Sigmoid colon (tissue), 7 donors: ENCODE results near the gene PTGR3. TPM values are rescaled to one million over a fixed set of nuclear protein-coding genes. Genes with fewer than 3 reads are reported as not detected.
A peak's percentile ranks its signal among the peaks of the same experiment; 100 is the strongest.

Experiments
- DNase-seq: peaks from one replicate; pipeline ENCODE4 v3.0.0-alpha.2; 2019
- H3K27ac ChIP-seq, 4 donors: fragments of 200-600 bp; sonication (generic); one replicate each; pipeline ENCODE4 v1.5.1; 2016 to 2019; ENCODE audit warnings: mild to moderate bottlenecking in 1 of 4
- H3K27me3 ChIP-seq, 3 donors: fragments of 200-600 bp; sonication (generic); one replicate each; pipeline ENCODE4 v1.5.1; 2019; ENCODE audit warnings: mild to moderate bottlenecking in 1 of 3
- H3K36me3 ChIP-seq, 4 donors: fragments of 200-600 bp; sonication (generic); one replicate each; pipeline ENCODE4 v1.5.1; 2016 to 2019
- H3K4me1 ChIP-seq, 4 donors: fragments of 200-600 bp; sonication (generic); one replicate each; pipeline ENCODE4 v1.5.1; 2017 to 2019
- H3K4me3 ChIP-seq, 4 donors: fragments of 200-600 bp; sonication (generic); one replicate each; pipeline ENCODE4 v1.5.1; 2017 to 2019; ENCODE audit warnings: mild to moderate bottlenecking in 2 of 4, moderate library complexity in 1 of 4
- H3K9me3 ChIP-seq, 4 donors: fragments of 200-600 bp in 3 of 4; sonication (generic) in 3 of 4; one replicate each; pipeline versions ENCODE4 v1.5.1 to v1.6.1; 2013 to 2019
- EP300 ChIP-seq, 4 donors: sonication (generic); formaldehyde crosslinking; IDR thresholded peaks; one replicate each; pipeline ENCODE4 v1.6.1; 2017; ENCODE audit warnings: antibody characterized with exemption in 4 of 4
- POLR2A ChIP-seq, 2 donors: fragments of 450-650 bp; IDR thresholded peaks; one replicate each; pipeline ENCODE4 v1.6.1; 2016; ENCODE audit warnings: antibody characterized with exemption in 2 of 2, mild to moderate bottlenecking in 2 of 2, moderate library complexity in 2 of 2
- POLR2AphosphoS5 ChIP-seq, 4 donors: sonication (generic); formaldehyde crosslinking; IDR thresholded peaks; one replicate each; pipeline ENCODE4 v1.6.1; 2017; ENCODE audit warnings: antibody characterized with exemption in 4 of 4
- WGBS, 2 donors: extraction: QIAGEN DNeasy Blood & Tissue Kit; methylation state at CpG; one replicate each; pipeline ENCODE4 v1.1.7; 2013; 5-methylcytosine and 5-hydroxymethylcytosine counted together
- intact Hi-C: fragments of 100-400 bp; cut with DNase I; formaldehyde crosslinking; loops from one replicate; pipeline ENCODE4 v1.15.1; 2023
- polyA plus RNA-seq, 3 donors: library from polyadenylated mRNA; stranded (reverse); fragments of 200-250 nt; gene quantifications; one replicate each; pipeline ENCODE4 v1.2.3, GENCODE V29; 2013
- total RNA-seq, 4 donors: library from RNA; depleted of rRNA; stranded (reverse); fragments of >200 nt; gene quantifications; one replicate each; pipeline ENCODE4 v1.1.0, GENCODE V29; 2016
- TF ChIP-seq, protein P1 (sequence below), 4 experiments: fragments of 450-650 bp in 3 of 4; fragments of 200-600 bp in 1 of 4; IDR thresholded peaks; one replicate each; pipeline ENCODE4 v1.5.1; 2016 to 2019; ENCODE audit warnings: antibody characterized with exemption in 4 of 4, mild to moderate bottlenecking in 3 of 4, moderate library complexity in 2 of 4
- donor health status: healthy with polysubstance abuse.
- donor health status: Bipolar disorder and iron deficiency.
- donor health status: healthy.

Gene PTGR3
- total and polyA plus RNA-seq, 7 donors, result 22.7 to 33.8 (median 25.7) TPM

DNA sequence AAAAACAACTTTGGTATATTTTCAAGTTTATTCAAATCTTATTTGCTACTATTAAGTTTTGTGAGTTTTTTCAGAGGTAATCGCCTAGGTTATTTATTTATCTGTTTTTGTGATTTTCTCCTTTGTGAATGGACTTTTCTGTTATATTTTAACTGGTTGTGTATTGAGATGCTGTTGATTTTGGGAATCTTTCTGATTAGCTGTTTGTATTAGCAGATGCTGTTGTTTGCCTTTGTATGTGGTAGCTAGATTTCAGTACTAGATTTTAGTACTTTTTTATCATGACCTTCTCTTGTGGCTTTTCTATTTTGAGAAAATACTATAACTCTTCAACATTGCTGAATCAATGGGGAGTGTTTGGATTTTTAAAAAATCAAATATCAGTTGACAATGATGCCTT is 44.1 kb upstream of the PTGR3 start:
- Histone ChIP-seq H3K4me3 (peak overlapping the region in 1 of 4 donors; percentile 3), H3K27me3 (no peaks in the 10 kb centered on the region), H3K9me3 (no peaks in the 10 kb centered on the region), H3K27ac (peak overlapping the region in 3 of 4 donors; percentile 4 to 55 (median 38)), H3K36me3 (no peaks in the 10 kb centered on the region), H3K4me1 (peaks cover 0 to 85% (median 49%) of the 10 kb centered on the region in 4 donors)
- 87 to 89% methylated on average over 1 of the region's 1 CpG for WGBS, 2 donors
- no peak for DNase-seq
- no peak for TF ChIP-seq EP300 (IDR thresholded peaks at IDR 0.05)
- TF ChIP-seq, protein P1, sequence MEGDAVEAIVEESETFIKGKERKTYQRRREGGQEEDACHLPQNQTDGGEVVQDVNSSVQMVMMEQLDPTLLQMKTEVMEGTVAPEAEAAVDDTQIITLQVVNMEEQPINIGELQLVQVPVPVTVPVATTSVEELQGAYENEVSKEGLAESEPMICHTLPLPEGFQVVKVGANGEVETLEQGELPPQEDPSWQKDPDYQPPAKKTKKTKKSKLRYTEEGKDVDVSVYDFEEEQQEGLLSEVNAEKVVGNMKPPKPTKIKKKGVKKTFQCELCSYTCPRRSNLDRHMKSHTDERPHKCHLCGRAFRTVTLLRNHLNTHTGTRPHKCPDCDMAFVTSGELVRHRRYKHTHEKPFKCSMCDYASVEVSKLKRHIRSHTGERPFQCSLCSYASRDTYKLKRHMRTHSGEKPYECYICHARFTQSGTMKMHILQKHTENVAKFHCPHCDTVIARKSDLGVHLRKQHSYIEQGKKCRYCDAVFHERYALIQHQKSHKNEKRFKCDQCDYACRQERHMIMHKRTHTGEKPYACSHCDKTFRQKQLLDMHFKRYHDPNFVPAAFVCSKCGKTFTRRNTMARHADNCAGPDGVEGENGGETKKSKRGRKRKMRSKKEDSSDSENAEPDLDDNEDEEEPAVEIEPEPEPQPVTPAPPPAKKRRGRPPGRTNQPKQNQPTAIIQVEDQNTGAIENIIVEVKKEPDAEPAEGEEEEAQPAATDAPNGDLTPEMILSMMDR (IDR thresholded peaks at IDR 0.05), result no peak
- no peak for TF ChIP-seq POLR2AphosphoS5 (IDR thresholded peaks at IDR 0.05)
- TF ChIP-seq POLR2A (IDR thresholded peaks at IDR 0.05), result no peak
- intact Hi-C loops, result no loop called here

DNA sequence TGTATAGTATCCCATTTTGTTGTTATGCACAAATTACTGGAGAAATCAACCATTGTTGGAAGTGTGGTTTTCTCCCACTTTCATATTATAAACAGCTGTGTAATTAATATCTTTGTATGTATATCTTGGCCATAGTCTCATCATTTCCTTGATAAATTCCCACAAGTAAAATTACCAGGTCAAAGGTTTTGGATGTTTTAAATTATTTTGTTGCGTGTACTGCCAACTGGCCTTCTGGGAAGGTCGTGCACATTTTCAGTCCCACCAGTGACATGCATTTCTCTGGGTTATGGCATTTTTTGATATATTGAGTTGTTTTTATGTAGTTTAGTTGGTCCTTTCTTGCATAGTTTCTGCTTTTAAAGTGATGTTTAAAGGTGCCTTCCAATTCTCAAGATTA is 43.2 kb upstream of the PTGR3 start:
- 71 to 90% methylated on average over 2 of the region's 2 CpGs for WGBS, 2 donors
- H3K27me3 ChIP-seq, result no peaks in the 10 kb centered on the region
- H3K9me3 ChIP-seq, result no peaks in the 10 kb centered on the region
- intact Hi-C loops, result no loop called here
- H3K4me1 ChIP-seq, result peaks cover 0 to 78% (median 47%) of the 10 kb centered on the region in 4 donors
- TF ChIP-seq, protein P1 (IDR thresholded peaks at IDR 0.05), result no peak
- TF ChIP-seq EP300 (IDR thresholded peaks at IDR 0.05), result no peak
- H3K27ac ChIP-seq, result peak overlapping the region in 1 of 4 donors; percentile 7
- no peaks in the 10 kb centered on the region for H3K36me3 ChIP-seq
- no peak for DNase-seq
- no peak overlapping the region for H3K4me3 ChIP-seq

DNA sequence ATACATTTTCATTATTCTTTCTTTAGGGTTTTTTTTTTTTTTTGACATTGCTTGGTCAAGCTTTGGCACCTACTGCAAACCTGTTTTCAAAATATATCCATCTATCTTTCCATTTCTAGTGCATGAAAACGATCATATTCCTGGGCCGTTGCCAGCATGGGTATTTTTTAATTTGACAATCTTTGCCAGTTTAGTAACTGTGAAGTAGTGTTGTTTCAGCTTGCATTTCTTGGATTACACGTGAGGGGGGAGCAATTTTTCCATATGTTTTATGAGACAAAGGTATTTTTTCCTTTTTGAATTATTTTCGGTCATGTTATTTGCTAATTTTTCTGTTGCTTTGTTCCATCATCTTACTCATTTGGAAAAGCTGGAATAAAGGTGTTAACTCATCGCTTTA is 42.5 kb upstream of the PTGR3 start:
- DNase-seq, result no peak
- Histone ChIP-seq H3K36me3 (no peaks in the 10 kb centered on the region), H3K27ac (no peak overlapping the region), H3K4me3 (no peak overlapping the region), H3K9me3 (no peaks in the 10 kb centered on the region), H3K4me1 (peaks cover 0 to 78% (median 48%) of the 10 kb centered on the region in 4 donors), H3K27me3 (no peaks in the 10 kb centered on the region)
- TF ChIP-seq, protein P1 (IDR thresholded peaks at IDR 0.05), result no peak
- TF ChIP-seq POLR2A (IDR thresholded peaks at IDR 0.05) (no peak), EP300 (IDR thresholded peaks at IDR 0.05) (no peak), POLR2AphosphoS5 (IDR thresholded peaks at IDR 0.05) (no peak)
- intact Hi-C loops, result no loop called here
- WGBS, 2 donors, result 87 to 89% methylated on average over 5 of the region's 5 CpGs

DNA sequence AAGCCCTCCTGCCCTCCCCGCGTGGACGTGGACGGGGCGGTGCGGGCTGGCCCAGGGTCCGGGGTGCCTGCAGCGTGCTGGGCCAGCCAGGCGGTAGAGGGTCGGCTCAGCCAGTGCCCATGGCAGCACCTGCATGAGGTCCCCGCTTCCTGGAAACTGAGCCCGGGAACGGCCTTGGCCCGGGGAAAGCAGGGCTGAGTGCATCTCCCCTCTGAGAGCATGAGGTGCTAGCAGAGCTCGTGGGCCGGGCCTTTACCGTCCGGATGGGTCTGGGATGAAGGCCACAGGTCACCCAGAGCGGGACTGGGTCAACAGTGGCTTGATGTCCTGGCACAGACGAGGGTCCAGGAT is 41.5 kb upstream of the PTGR3 start:
- Histone ChIP-seq H3K4me1 (peaks cover 0 to 79% (median 42%) of the 10 kb centered on the region in 4 donors), H3K27me3 (no peaks in the 10 kb centered on the region), H3K27ac (peak overlapping the region in 2 of 4 donors; percentile 40 to 79), H3K9me3 (no peaks in the 10 kb centered on the region), H3K4me3 (no peak overlapping the region), H3K36me3 (no peaks in the 10 kb centered on the region)
- TF ChIP-seq POLR2AphosphoS5 (IDR thresholded peaks at IDR 0.05), result no peak
- no peak for TF ChIP-seq EP300 (IDR thresholded peaks at IDR 0.05)
- TF ChIP-seq POLR2A (IDR thresholded peaks at IDR 0.05), result no peak
- TF ChIP-seq, protein P1 (IDR thresholded peaks at IDR 0.05), result no peak
- DNase-seq, result no peak
- intact Hi-C loops, result no loop called here
- 95 to 97% methylated on average over 20 of the region's 20 CpGs for WGBS, 2 donors
